Motor neuron (in vitro differentiated cells): Measurements from ENCODE around the gene NOP56. TPM values are rescaled to one million over a fixed set of nuclear protein-coding genes. Genes with fewer than 3 reads are reported as not detected.
"Not testable (repeated sequence)": the region's sequence is repeated elsewhere in the genome, so short reads cannot be mapped to it uniquely, and the experiment has no call there.

Experiments used
- ATAC-seq, 8 experiments: fragments of 200-7000 bp; cut with Tn5 transposase; replicated peaks in 6 of 8; 2 replicates each; pipeline ENCODE4 v1.8.0; 2021; ENCODE audit warnings: mild to moderate bottlenecking in 8 of 8, moderate library complexity in 8 of 8
- H3K27ac ChIP-seq, 2 donors: fragments of 250-450 bp; sonication (Bioruptor Pico); 2 replicates each; pipeline ENCODE4 v1.9.0; 2021; ENCODE audit warnings: antibody characterized with exemption in 2 of 2, mild to moderate bottlenecking in 2 of 2, moderate library complexity in 1 of 2
- H3K4me1 ChIP-seq, 2 donors: fragments of 250-450 bp; sonication (Bioruptor Pico); replicated peaks in 1 of 2; 2 replicates each; pipeline ENCODE4 v1.6.1; 2021; ENCODE audit warnings: antibody characterized with exemption in 2 of 2, mild to moderate bottlenecking in 2 of 2, moderate library complexity in 1 of 2
- H3K4me3 ChIP-seq, 5 donors: fragments of 250-450 bp; sonication (Bioruptor Pico); 2 replicates each; pipeline ENCODE4 v1.9.0; 2021; ENCODE audit warnings: antibody characterized with exemption in 5 of 5, mild to moderate bottlenecking in 5 of 5, moderate library complexity in 4 of 5
- WGBS, 10 experiments: fragments of 450-650 bp; shearing (Covaris generic); methylation state at CpG; one replicate each; pipeline ENCODE4 v1.0.0; 2022; 5-methylcytosine and 5-hydroxymethylcytosine counted together
- in situ Hi-C, 9 experiments: fragments of 400-800 bp; cut with MboI; loops; one replicate each; pipeline ENCODE4 v1.15.0; 2021; ENCODE audit warnings: low sequenced_read_pairs in 9 of 9, low pct_unique_long_range_greater_than_20kb in 2 of 9; ENCODE audit not compliant: unreplicated experiment in 9 of 9
- total RNA-seq, 8 experiments: library from RNA; unstranded; fragments of 300-600 nt; gene quantifications; 2 replicates each; pipeline versions ENCODE4 v1.2.3 to v1.2.4, GENCODE V29; 2022

Gene NOP56
- total RNA-seq, 8 experiments from 2014 or later = 131 to 482 (median 213) TPM

- 0 to 10% (median 7%) methylated on average over 1 to 2 of the region's 4 CpGs; no CpG with 5 or more reads in 3 of the 10 experiments for WGBS, 10 experiments
- in situ Hi-C loops = no loop called here
- Histone ChIP-seq H3K4me1 (no peaks in the 10 kb centered on the region), H3K27ac (no peak overlapping the region), H3K4me3 (no peak overlapping the region)
- peak in 1 of 8 experiments; percentile 35 for ATAC-seq
Observed at GRCh38 chr20:2671977-2672376, 19.5 kb downstream of the NOP56 start.

DNA sequence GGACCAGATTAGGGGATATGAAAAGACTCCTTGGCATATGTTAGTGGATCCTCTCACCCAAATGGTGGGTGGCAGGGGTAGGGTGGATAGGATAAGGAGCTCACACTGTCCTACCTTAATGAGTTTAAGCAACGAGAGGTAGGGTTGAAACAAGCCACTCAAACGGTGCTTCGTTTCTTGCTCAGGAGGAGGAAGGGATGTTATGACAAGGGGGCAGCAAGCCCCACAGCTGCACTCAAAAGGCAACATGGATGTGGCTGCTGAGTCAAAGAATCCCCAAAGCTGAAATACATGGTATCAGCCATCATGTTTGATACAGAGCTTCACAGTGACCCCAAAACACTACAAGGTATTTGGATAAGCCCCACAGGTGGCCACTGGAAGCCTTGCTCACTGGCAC, 20.0 kb downstream of the NOP56 start:
- no peak for ATAC-seq
- no peaks in the 10 kb centered on the region for H3K4me1 ChIP-seq
- 10 to 65% (median 30%) methylated on average over 1 to 3 of the region's 3 CpGs; no CpG with 5 or more reads in 6 of the 10 experiments for WGBS, 10 experiments
- no peak overlapping the region for H3K27ac ChIP-seq
- in situ Hi-C loops = no loop called here
- H3K4me3 ChIP-seq = no peak overlapping the region

DNA sequence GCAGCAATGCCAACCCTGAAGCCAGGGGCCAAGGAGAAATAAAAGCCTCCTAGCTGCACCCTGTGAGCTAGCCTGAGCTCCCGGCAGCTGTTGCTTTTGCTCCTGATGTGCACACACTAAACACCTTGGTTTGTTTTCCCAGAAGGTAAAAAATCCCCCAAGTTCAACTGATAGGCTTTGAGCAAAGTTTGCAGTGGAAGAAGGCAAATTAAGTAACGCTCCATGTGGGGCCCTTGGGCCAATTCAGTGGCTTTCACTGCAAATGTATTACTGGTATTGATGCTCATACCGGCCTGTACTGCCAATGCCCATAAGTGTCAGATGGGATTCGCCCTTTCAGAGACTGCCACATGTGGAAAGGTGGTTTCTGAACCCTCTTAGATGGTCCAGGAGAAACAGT, 21.0 kb downstream of the NOP56 start:
- no peaks in the 10 kb centered on the region for H3K4me1 ChIP-seq
- H3K4me3 ChIP-seq = no peak overlapping the region
- in situ Hi-C loops = no loop called here
- no peak overlapping the region for H3K27ac ChIP-seq
- ATAC-seq = no peak
- 0 to 100% (median 50%) methylated on average over 1 to 3 of the region's 4 CpGs; no CpG with 5 or more reads in 5 of the 10 experiments for WGBS, 10 experiments

DNA sequence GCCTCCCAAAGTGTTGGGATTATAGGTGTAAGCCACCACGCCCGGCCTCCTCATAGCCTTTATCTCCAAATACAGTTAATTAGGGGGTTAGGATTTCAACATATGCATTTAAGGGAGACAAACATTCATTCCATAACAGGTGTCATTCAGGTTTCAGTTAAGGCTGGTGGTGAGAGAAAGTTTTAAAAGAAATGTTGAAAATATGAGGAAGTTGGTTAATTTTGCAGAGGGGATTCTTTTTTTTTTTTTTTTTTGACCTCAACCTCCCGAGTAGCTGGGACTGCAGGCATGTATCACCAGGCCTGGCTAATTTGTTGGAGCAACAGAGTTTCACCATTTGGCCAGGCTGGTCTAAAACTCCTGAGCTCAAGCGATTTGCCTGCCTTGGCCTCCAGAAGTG, 27.6 kb downstream of the NOP56 start:
- 0 to 94% (median 65%) methylated on average over 1 to 4 of the region's 4 CpGs; no CpG with 5 or more reads in 3 of the 10 experiments for WGBS, 10 experiments
- Histone ChIP-seq H3K4me1 (no peaks in the 10 kb centered on the region), H3K4me3 (no peak overlapping the region), H3K27ac (no peak overlapping the region)
- in situ Hi-C loops = loop anchor here in 1 of 9 experiments (25.0 kb wide), 1 partner anchor 182 kb away; the partner anchor contains the start of gene PTPRA
- no peak for ATAC-seq

DNA sequence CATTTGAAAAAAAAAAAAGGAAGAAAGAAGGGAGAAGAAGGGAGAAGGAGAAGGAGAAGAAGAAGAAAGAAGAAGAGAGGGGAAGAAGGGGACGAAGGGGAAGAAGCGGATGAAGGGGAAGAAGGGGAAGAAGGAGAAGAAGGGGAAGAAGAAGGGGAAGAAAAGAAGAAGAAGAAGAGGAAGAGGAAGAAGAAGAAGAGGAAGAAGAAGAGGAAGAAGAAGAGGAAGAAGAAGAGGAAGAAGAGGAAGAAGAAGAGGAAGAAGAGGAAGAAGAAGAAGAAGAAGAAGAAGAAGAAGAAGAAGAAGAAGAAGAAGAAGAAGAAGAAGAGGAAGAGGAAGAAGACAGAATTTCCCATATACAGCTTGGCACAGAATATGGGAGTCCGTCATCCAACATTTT, 29.6 kb downstream of the NOP56 start:
- not testable (repeated sequence) for H3K27ac ChIP-seq, H3K4me3 ChIP-seq, ATAC-seq, H3K4me1 ChIP-seq
- in situ Hi-C loops = loop anchor here in 1 of 9 experiments (25.0 kb wide), 1 partner anchor 180 kb away; the partner anchor contains the start of gene PTPRA
- WGBS, 10 experiments = 25 to 87% (median 64%) methylated on average over 1 to 3 of the region's 3 CpGs; no CpG with 5 or more reads in 1 of the 10 experiments

DNA sequence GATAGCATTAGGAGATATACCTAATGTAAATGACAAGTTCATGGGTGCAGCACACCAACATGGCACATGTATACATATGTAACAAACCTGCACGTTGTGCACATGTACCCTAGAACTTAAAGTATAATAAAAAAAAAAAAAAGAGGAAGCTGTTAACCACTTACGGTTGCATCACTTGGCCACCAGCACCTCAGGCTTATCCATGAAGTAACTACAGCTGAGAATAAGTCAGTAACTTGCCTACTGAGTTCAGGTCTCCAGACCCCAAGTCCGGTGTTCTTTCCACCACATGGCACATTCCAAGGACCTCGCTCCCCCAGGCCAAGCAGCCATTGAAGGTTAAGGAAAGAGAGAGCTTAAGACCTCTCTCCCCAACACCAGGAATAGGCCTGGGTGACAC, 32.4 kb downstream of the NOP56 start:
- not testable (repeated sequence) for H3K27ac ChIP-seq, ATAC-seq, H3K4me3 ChIP-seq, H3K4me1 ChIP-seq
- 43 to 100% (median 81%) methylated on average over 1 to 3 of the region's 4 CpGs; no CpG with 5 or more reads in 6 of the 10 experiments for WGBS, 10 experiments
- in situ Hi-C loops = loop anchor here in 1 of 9 experiments (25.0 kb wide), 1 partner anchor 177 kb away; the partner anchor contains the start of gene PTPRA

DNA sequence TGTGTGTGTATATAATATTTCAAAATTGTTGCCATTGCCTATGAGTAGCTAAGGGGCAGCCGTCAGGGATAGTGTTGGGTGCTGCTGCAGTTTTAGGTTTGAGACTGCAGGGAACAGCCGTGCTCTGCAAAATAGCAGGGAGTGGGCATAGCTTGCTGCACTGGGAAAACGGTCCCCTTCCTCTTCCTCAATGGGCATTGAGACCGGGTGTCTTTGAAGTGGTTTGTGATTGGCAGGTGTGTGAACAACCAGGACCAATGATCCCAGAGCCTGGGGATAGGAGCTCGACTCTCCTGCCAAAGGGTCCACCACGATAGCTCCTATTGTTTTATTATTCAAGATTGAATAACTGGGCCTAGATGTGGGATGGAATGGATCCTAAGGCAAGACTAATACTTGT, 35.1 kb downstream of the NOP56 start:
- no peak overlapping the region for H3K4me3 ChIP-seq
- in situ Hi-C loops = loop anchor here in 1 of 9 experiments (25.0 kb wide), 1 partner anchor 175 kb away; the partner anchor contains the start of gene PTPRA
- no peak for ATAC-seq
- H3K4me1 ChIP-seq = peaks cover 0 to 8% of the 10 kb centered on the region in 2 donors
- no peak overlapping the region for H3K27ac ChIP-seq
- 29 to 80% (median 40%) methylated on average over 1 to 3 of the region's 6 CpGs; no CpG with 5 or more reads in 5 of the 10 experiments for WGBS, 10 experiments

DNA sequence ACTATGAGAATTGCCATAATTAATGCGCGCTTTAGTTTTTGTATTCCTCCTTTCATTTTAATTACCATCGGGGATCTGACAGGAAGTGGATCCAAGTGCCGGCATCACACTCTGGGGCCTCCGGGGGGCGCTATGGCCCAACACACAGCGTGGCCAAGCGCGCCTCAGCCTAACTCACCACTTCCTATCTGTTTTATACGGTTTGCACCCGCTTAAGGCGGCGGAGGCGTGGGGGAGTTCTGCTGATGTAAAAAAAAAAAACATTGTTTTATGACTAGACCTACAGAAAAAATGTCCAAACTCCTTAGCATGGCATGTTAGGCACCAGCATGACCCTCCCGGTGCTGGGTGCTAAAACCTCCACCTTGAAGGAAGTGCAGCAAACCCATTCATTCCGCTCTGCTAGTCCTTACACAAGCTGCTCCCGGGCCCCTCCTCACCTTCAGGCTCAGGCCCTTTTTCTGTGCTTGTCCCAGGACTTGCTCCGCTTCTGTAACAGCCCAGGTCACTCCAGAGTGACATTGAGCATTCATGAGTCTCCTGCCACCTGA, 35.7 kb downstream of the NOP56 start:
- in situ Hi-C loops = loop anchor here in 1 of 9 experiments (25.0 kb wide), 1 partner anchor 174 kb away; the partner anchor contains the start of gene PTPRA
- no peak overlapping the region for H3K4me3 ChIP-seq
- H3K4me1 ChIP-seq = peaks cover 0 to 8% of the 10 kb centered on the region in 2 donors
- H3K27ac ChIP-seq = no peak overlapping the region
- peak in 5 of 8 experiments; percentile 22 to 82 (median 55) for ATAC-seq
- 0 to 52% (median 17%) methylated on average over 2 to 10 of the region's 18 CpGs; no CpG with 5 or more reads in 3 of the 10 experiments for WGBS, 10 experiments

GRCh38 chr20:2690213-2690612, 37.8 kb downstream of the NOP56 start:
- no peak for ATAC-seq
- peaks cover 4 to 12% of the 10 kb centered on the region in 2 donors for H3K4me1 ChIP-seq
- no peak overlapping the region for H3K4me3 ChIP-seq
- no peak overlapping the region for H3K27ac ChIP-seq
- in situ Hi-C loops = loop anchor here in 1 of 9 experiments (25.0 kb wide), 1 partner anchor 172 kb away; the partner anchor contains the start of gene PTPRA
- WGBS, 10 experiments = 60 to 100% methylated on average over 1 to 2 of the region's 3 CpGs; no CpG with 5 or more reads in 8 of the 10 experiments

- in situ Hi-C loops = loop anchor here in 1 of 9 experiments (25.0 kb wide), 1 partner anchor 172 kb away; the partner anchor contains the start of gene PTPRA
- 17 to 100% (median 66%) methylated on average over 1 to 2 of the region's 6 CpGs; no CpG with 5 or more reads in 2 of the 10 experiments for WGBS, 10 experiments
- no peak for ATAC-seq
- Histone ChIP-seq H3K4me1 (peaks cover 4 to 12% of the 10 kb centered on the region in 2 donors), H3K27ac (no peak overlapping the region), H3K4me3 (no peak overlapping the region)
Observed at GRCh38 chr20:2690718-2691117, 38.3 kb downstream of the NOP56 start.

- Histone ChIP-seq H3K4me3 (peak overlapping the region in 1 of 5 donors; percentile 66), H3K27ac (no peak overlapping the region), H3K4me1 (peaks cover 4 to 12% of the 10 kb centered on the region in 2 donors)
- WGBS, 10 experiments = 38 to 60% (median 55%) methylated on average over 1 to 5 of the region's 8 CpGs; no CpG with 5 or more reads in 2 of the 10 experiments
- no peak for ATAC-seq
- in situ Hi-C loops = loop anchor here in 1 of 9 experiments (25.0 kb wide), 1 partner anchor 171 kb away; the partner anchor contains the start of gene PTPRA
Observed at GRCh38 chr20:2691127-2691526, 38.7 kb downstream of the NOP56 start.

- H3K4me1 ChIP-seq = peaks cover 4 to 12% of the 10 kb centered on the region in 2 donors
- ATAC-seq = no peak
- H3K4me3 ChIP-seq = peak overlapping the region; percentile 54 to 93 (median 71)
- H3K27ac ChIP-seq = peak overlapping the region; percentile 71 to 93
- 0 to 94% (median 48%) methylated on average over 1 to 9 of the region's 10 CpGs; no CpG with 5 or more reads in 3 of the 10 experiments for WGBS, 10 experiments
- in situ Hi-C loops = loop anchor here in 1 of 9 experiments (25.0 kb wide), 1 partner anchor 171 kb away; the partner anchor contains the start of gene PTPRA
Observed at GRCh38 chr20:2691663-2692035, 39.2 kb downstream of the NOP56 start.
